Panc1 (cell line): ENCODE results near the gene GRIK4. TPM values are rescaled to one million over a fixed set of nuclear protein-coding genes. Genes with fewer than 3 reads are reported as not detected.

Experiments
- ATAC-seq: fragments of 200-7000 bp; cut with Tn5 transposase; 2 replicates; pipeline ENCODE4 v1.9.1; 2020; ENCODE audit warnings: mild to moderate bottlenecking, moderate library complexity
- BruUV-seq: library from RNA; stranded (reverse); fragments of 400-500 nt; replicated peaks from 2 replicates; lab custom pipeline; 2021; lab: Mats Ljungman, UMichigan
- CTCF ChIA-PET: fragments of 300-600 bp; sonication (Branson Sonifier 250); formaldehyde crosslinking; loops from one replicate; lab custom pipeline; 2022; ENCODE audit warnings: antibody characterized with exemption; lab: Charles Lee
- POLR2A ChIA-PET: fragments of 300-600 bp; sonication (Branson Sonifier 250); formaldehyde crosslinking; loops from one replicate; lab custom pipeline; 2022; ENCODE audit warnings: antibody characterized with exemption; lab: Charles Lee
- DNase-seq: peaks from one replicate; pipeline ENCODE4 v3.0.0-alpha.2; 2010; ENCODE audit warnings: low read depth, low spot score
- H3K27ac ChIP-seq: 2 replicates; pipeline ENCODE4 v1.5.1; 2011; ENCODE audit warnings: mild to moderate bottlenecking, low read length, inconsistent platforms
- H3K27me3 ChIP-seq: fragments of 200-500 bp; sonication (Bioruptor generic); 2 replicates; pipeline ENCODE4 v1.6.0; 2014; ENCODE audit warnings: low read length, inconsistent platforms; ENCODE audit not compliant: control insufficient read depth, insufficient read depth
- H3K36me3 ChIP-seq: fragments of 200-500 bp; sonication (Bioruptor generic); 2 replicates; pipeline ENCODE4 v1.5.1; 2014; ENCODE audit warnings: inconsistent platforms, mild to moderate bottlenecking, low read length, moderate library complexity; ENCODE audit not compliant: control insufficient read depth, insufficient read depth
- H3K4me1 ChIP-seq: 2 replicates; pipeline ENCODE4 v1.5.1; 2011; ENCODE audit warnings: inconsistent platforms, mild to moderate bottlenecking, low read length, moderate library complexity; ENCODE audit not compliant: control insufficient read depth, insufficient read depth
- H3K4me3 ChIP-seq, 2 experiments: 2 replicates each; pipeline ENCODE4 v1.5.1; 2011 to 2012; ENCODE audit warnings: low read depth in 2 of 2, low read length in 2 of 2, mild to moderate bottlenecking in 2 of 2, inconsistent platforms in 1 of 2, moderate library complexity in 1 of 2
- H3K9me3 ChIP-seq: fragments of 200-500 bp; sonication (Bioruptor generic); 2 replicates; pipeline ENCODE4 v1.5.1; 2014; ENCODE audit warnings: low read depth, mild to moderate bottlenecking, inconsistent platforms, low read length, moderate library complexity; ENCODE audit not compliant: control insufficient read depth, insufficient read depth
- POLR2AphosphoS5 ChIP-seq: IDR thresholded peaks from 2 replicates; pipeline ENCODE4 v1.6.1; 2012; ENCODE audit warnings: mild to moderate bottlenecking, low read depth, low read length, moderate library complexity
- SIN3A ChIP-seq: IDR thresholded peaks from 2 replicates; pipeline ENCODE4 v1.6.1; 2012; ENCODE audit warnings: low read depth, mild to moderate bottlenecking, low read length, moderate library complexity, borderline replicate concordance; ENCODE audit not compliant: insufficient read depth
- TCF7L2 ChIP-seq: IDR thresholded peaks from 2 replicates; pipeline ENCODE4 v1.6.1; 2011; ENCODE audit warnings: mild to moderate bottlenecking, low read depth, low read length, inconsistent platforms
- in situ Hi-C: cut with HindIII; loops from 2 replicates; pipeline ENCODE4 v1.10.0; 2016; ENCODE audit warnings: low sequenced_read_pairs, low pct_unique_long_range_greater_than_20kb
- intact Hi-C: fragments of 100-400 bp; cut with micrococcal nuclease; formaldehyde crosslinking; loops from one replicate; pipeline ENCODE4 v1.10.0; 2022; ENCODE audit not compliant: unreplicated experiment
- total RNA-seq: library from RNA; stranded (reverse); gene quantifications from one replicate; pipeline ENCODE4 v1.2.1, GENCODE V29; 2021; ENCODE audit not compliant: unreplicated experiment
- TF ChIP-seq, protein P1 (sequence below), 2 experiments: IDR thresholded peaks; 2 replicates each; pipeline ENCODE4 v1.6.1; 2011 to 2012; ENCODE audit warnings: low read depth in 2 of 2, control low read depth in 1 of 2, low read length in 1 of 2, mild to moderate bottlenecking in 1 of 2, moderate library complexity in 1 of 2; ENCODE audit not compliant: insufficient read depth in 1 of 2
- TF ChIP-seq, protein P2 (sequence below): fragments of 450-650 bp; IDR thresholded peaks from 2 replicates; pipeline ENCODE4 v1.5.1; 2017; ENCODE audit warnings: mild to moderate bottlenecking

Gene GRIK4
- total RNA-seq, 1 experiment from 2014 or later: 0.62 TPM

DNA sequence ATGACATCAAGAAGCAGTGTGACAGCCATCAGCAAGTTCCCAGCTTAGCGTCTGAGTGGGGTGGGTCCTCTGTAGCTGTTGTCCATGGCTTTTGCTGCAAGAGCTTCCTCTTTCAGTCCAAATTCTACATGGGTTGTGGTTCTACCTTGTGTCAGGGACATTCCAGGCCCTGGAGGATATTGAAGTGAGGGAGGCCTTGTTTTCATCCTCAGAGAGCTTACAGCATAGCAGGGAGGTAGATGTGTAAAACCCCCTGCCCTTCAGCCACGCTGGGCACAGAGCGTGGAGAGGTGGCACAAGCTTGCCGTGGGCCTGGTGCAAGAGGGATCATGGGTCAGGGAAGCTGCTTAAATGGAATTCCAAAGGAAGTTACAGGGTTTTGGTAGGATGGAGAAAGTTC is 93.9 kb downstream of the GRIK4 start:
- Histone ChIP-seq H3K36me3 (no peaks in the 10 kb centered on the region), H3K9me3 (no peaks in the 10 kb centered on the region), H3K4me1 (no peaks in the 10 kb centered on the region), H3K27ac (no peak overlapping the region), H3K27me3 (no peaks in the 10 kb centered on the region), H3K4me3 (no peak overlapping the region)
- ChIA-PET CTCF (no interaction called here), POLR2A (no interaction called here)
- in situ Hi-C loops: no loop called here
- TF ChIP-seq, protein P1, sequence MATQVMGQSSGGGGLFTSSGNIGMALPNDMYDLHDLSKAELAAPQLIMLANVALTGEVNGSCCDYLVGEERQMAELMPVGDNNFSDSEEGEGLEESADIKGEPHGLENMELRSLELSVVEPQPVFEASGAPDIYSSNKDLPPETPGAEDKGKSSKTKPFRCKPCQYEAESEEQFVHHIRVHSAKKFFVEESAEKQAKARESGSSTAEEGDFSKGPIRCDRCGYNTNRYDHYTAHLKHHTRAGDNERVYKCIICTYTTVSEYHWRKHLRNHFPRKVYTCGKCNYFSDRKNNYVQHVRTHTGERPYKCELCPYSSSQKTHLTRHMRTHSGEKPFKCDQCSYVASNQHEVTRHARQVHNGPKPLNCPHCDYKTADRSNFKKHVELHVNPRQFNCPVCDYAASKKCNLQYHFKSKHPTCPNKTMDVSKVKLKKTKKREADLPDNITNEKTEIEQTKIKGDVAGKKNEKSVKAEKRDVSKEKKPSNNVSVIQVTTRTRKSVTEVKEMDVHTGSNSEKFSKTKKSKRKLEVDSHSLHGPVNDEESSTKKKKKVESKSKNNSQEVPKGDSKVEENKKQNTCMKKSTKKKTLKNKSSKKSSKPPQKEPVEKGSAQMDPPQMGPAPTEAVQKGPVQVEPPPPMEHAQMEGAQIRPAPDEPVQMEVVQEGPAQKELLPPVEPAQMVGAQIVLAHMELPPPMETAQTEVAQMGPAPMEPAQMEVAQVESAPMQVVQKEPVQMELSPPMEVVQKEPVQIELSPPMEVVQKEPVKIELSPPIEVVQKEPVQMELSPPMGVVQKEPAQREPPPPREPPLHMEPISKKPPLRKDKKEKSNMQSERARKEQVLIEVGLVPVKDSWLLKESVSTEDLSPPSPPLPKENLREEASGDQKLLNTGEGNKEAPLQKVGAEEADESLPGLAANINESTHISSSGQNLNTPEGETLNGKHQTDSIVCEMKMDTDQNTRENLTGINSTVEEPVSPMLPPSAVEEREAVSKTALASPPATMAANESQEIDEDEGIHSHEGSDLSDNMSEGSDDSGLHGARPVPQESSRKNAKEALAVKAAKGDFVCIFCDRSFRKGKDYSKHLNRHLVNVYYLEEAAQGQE (IDR thresholded peaks at IDR 0.05; ENCODE audit: insufficient read depth in 1 of 2, low read depth in 2 of 2, low read length in 1 of 2): no peak
- TF ChIP-seq POLR2AphosphoS5 (no peak), TCF7L2 (no peak), SIN3A (no peak)
- TF ChIP-seq, protein P2, sequence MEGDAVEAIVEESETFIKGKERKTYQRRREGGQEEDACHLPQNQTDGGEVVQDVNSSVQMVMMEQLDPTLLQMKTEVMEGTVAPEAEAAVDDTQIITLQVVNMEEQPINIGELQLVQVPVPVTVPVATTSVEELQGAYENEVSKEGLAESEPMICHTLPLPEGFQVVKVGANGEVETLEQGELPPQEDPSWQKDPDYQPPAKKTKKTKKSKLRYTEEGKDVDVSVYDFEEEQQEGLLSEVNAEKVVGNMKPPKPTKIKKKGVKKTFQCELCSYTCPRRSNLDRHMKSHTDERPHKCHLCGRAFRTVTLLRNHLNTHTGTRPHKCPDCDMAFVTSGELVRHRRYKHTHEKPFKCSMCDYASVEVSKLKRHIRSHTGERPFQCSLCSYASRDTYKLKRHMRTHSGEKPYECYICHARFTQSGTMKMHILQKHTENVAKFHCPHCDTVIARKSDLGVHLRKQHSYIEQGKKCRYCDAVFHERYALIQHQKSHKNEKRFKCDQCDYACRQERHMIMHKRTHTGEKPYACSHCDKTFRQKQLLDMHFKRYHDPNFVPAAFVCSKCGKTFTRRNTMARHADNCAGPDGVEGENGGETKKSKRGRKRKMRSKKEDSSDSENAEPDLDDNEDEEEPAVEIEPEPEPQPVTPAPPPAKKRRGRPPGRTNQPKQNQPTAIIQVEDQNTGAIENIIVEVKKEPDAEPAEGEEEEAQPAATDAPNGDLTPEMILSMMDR: no peak
- no peak for ATAC-seq
- intact Hi-C loops: no loop called here
- BruUV-seq: no TSS peak
- no peak for DNase-seq

DNA sequence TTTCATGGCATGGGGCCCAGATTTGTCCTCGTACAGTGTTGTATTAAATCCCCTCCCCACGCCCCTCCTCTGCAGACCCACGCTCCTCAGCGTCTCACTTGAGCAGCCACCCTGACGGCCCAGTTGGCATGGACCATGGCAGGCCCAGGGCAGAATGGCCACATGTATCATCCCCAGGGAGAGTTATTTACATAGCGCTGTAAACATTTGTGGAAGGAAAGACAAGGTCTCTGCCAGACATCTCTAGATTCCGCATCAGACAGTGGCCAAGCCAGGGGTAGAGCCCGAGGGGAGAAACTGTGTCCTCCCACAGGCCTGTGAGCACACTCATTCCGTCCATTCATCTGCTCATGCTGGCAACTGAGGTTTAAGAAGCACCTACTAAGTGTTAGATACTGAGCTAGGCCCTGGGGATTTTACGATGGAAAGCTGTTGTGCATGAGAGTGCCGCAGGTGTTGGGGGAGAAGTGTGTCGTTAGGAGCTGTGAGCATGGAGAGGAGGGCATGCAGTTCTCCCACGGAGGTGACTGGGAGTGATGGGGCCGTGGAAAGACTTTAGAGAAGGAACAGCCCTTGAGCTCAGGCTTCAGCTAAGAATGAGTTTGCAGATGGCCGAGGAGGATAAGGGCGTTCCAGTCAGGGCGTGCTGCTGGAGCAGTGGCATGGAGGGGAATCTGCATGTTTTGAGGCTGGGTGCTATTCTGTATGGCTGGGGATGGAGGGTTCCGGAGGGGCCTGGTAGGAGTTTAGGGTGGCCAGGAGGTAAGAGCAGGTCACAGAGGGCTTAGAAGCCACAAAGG is 94.9 kb downstream of the GRIK4 start:
- Histone ChIP-seq H3K4me3 (no peak overlapping the region), H3K9me3 (no peaks in the 10 kb centered on the region), H3K4me1 (no peaks in the 10 kb centered on the region), H3K27me3 (no peaks in the 10 kb centered on the region), H3K27ac (no peak overlapping the region), H3K36me3 (no peaks in the 10 kb centered on the region)
- POLR2A ChIA-PET: no interaction called here
- CTCF ChIA-PET: no interaction called here
- intact Hi-C loops: no loop called here
- DNase-seq (no peak), ATAC-seq (no peak)
- in situ Hi-C loops: no loop called here
- TF ChIP-seq SIN3A (no peak), TCF7L2 (no peak), POLR2AphosphoS5 (no peak)
- TF ChIP-seq, protein P1 (IDR thresholded peaks at IDR 0.05; ENCODE audit: insufficient read depth in 1 of 2, low read depth in 2 of 2, low read length in 1 of 2): no peak
- TF ChIP-seq, protein P2: no peak
- BruUV-seq: no TSS peak
